ENCODE results near the gene DACH1. TPM values are rescaled to one million over a fixed set of nuclear protein-coding genes. Genes with fewer than 3 reads are reported as not detected.

Gene DACH1
- total RNA-seq, 2 experiments from 2014 or later = 0.71 to 0.89 TPM

DNA sequence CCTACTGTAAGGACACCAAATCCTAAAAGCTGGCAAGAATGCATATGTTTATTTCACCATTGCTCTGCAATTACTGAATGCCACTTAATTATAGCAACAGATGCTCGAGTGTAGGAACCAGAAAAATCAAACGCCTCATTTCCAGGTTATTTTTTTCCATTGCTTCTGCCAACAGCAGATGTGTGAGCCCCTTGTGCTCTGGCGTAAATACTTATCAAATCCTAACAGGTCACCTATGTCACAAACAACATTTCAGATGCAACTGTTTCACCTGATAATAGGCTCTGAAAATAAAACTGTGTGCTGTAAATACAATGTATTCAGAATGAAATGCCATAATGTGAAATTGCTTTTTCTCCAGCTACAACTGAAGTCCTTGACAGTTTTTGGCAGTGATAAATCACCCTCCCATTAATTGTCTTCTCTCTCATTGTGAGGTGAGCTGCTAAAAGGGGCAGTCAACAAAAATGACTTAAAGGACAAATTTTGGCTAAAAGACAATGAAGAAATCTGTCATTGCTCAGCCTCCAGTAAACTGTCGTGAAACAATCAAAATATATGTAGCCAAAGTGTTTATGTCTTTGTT, 344.0 kb downstream of the DACH1 start:
- Histone ChIP-seq H3K36me3 (ENCODE audit: insufficient read depth, low read length) (no peaks in the 10 kb centered on the region), H3K4me1 (ENCODE audit: insufficient read depth, low read length) (no peaks in the 10 kb centered on the region), H3K27ac (ENCODE audit: low read depth in 1 of 2, low read length in 2 of 2) (no peak overlapping the region), H3K27me3 (ENCODE audit: control insufficient read depth in 1 of 2, insufficient read depth in 2 of 2, low read length in 2 of 2) (no peaks in the 10 kb centered on the region), H3K4me3 (ENCODE audit: low read length) (no peak overlapping the region), H3K9me3 (ENCODE audit: control insufficient read depth in 1 of 2, insufficient read depth in 1 of 2, low read length in 2 of 2) (no peaks in the 10 kb centered on the region)
- ATAC-seq (ENCODE audit: poor library complexity) (no peak), DNase-seq (no peak)
- Mint-ChIP-seq H3K4me1 (ENCODE audit: low read depth) (no peaks in the 10 kb centered on the region), H3K9me3 (peaks cover 2% of the 10 kb centered on the region), H3K36me3 (ENCODE audit: low read depth) (no peaks in the 10 kb centered on the region), H3K27me3 (no peaks in the 10 kb centered on the region), H3K4me3 (no peak overlapping the region), H3K27ac (no peak overlapping the region)
- TF ChIP-seq, protein P1, sequence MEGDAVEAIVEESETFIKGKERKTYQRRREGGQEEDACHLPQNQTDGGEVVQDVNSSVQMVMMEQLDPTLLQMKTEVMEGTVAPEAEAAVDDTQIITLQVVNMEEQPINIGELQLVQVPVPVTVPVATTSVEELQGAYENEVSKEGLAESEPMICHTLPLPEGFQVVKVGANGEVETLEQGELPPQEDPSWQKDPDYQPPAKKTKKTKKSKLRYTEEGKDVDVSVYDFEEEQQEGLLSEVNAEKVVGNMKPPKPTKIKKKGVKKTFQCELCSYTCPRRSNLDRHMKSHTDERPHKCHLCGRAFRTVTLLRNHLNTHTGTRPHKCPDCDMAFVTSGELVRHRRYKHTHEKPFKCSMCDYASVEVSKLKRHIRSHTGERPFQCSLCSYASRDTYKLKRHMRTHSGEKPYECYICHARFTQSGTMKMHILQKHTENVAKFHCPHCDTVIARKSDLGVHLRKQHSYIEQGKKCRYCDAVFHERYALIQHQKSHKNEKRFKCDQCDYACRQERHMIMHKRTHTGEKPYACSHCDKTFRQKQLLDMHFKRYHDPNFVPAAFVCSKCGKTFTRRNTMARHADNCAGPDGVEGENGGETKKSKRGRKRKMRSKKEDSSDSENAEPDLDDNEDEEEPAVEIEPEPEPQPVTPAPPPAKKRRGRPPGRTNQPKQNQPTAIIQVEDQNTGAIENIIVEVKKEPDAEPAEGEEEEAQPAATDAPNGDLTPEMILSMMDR (IDR thresholded peaks at IDR 0.05) = no peak
- ChIA-PET POLR2A (no interaction called here), CTCF (no interaction called here)
- intact Hi-C loops (cut with DNase I, micrococcal nuclease) = no loop called here

DNA sequence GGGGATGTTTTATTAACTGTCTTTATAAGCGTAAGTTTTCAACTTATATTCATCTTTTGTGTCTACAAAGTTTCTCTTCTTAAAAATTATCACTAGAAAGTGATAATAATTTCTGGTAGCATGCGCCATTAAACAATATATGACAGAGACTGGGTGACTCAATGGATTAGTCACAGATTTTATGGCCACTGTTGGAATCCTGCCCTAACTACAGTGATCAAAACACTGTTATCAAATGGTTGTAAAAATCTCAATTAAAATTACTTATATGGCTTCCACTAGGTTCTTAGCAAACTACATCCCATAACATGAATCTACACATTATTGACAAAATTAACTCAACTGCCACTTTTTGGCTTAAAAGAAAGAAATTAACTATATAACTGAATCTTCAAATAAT, 350.0 kb downstream of the DACH1 start:
- H3K27me3 ChIP-seq (ENCODE audit: control insufficient read depth in 1 of 2, insufficient read depth in 2 of 2, low read length in 2 of 2) = no peaks in the 10 kb centered on the region
- DNase-seq = no peak
- H3K4me3 ChIP-seq (ENCODE audit: low read length) = no peak overlapping the region
- H3K4me3 Mint-ChIP-seq = no peak overlapping the region
- TF ChIP-seq, protein P1 (IDR thresholded peaks at IDR 0.05) = no peak
- ATAC-seq (ENCODE audit: poor library complexity) = no peak
- H3K27ac ChIP-seq (ENCODE audit: low read depth in 1 of 2, low read length in 2 of 2) = no peak overlapping the region
- H3K36me3 Mint-ChIP-seq (ENCODE audit: low read depth) = no peaks in the 10 kb centered on the region
- intact Hi-C loops (cut with DNase I, micrococcal nuclease) = no loop called here
- H3K4me1 ChIP-seq (ENCODE audit: insufficient read depth, low read length) = no peaks in the 10 kb centered on the region
- ChIA-PET POLR2A (no interaction called here), CTCF (no interaction called here)
- no peaks in the 10 kb centered on the region for H3K4me1 Mint-ChIP-seq (ENCODE audit: low read depth)
- no peak overlapping the region for H3K27ac Mint-ChIP-seq
- H3K9me3 ChIP-seq (ENCODE audit: control insufficient read depth in 1 of 2, insufficient read depth in 1 of 2, low read length in 2 of 2) = no peaks in the 10 kb centered on the region
- no peaks in the 10 kb centered on the region for H3K9me3 Mint-ChIP-seq
- H3K27me3 Mint-ChIP-seq = no peaks in the 10 kb centered on the region
- no peaks in the 10 kb centered on the region for H3K36me3 ChIP-seq (ENCODE audit: insufficient read depth, low read length)

DNA sequence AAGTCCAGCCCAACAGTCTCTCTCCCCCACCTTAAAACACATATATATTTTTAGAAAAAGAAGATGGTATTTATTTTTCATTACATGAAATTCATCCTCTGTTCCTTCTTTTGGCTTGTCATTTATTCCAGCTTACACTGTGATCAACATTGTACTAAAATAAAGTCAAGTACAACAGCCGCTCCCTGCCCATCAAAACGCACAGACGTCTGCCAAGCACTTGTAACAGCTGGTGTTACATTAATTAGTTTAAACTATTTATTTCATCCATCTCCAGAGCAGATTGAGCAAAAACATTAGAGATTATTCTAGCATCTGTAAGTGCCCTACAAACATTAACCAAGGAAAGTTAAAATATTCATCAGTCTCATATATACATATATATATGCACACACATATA, 350.5 kb downstream of the DACH1 start:
- POLR2A ChIA-PET = no interaction called here

More for the DNA sequence above, 350.5 kb downstream of the DACH1 start:
- no peak for ATAC-seq (ENCODE audit: poor library complexity)
- TF ChIP-seq, protein P1 (IDR thresholded peaks at IDR 0.05) = no peak
- no peaks in the 10 kb centered on the region for H3K4me1 Mint-ChIP-seq (ENCODE audit: low read depth)
- no peak for DNase-seq
- H3K4me3 Mint-ChIP-seq = no peak overlapping the region
- H3K27me3 ChIP-seq (ENCODE audit: control insufficient read depth in 1 of 2, insufficient read depth in 2 of 2, low read length in 2 of 2) = no peaks in the 10 kb centered on the region
- H3K27me3 Mint-ChIP-seq = no peaks in the 10 kb centered on the region
- H3K9me3 Mint-ChIP-seq = no peaks in the 10 kb centered on the region
- no peaks in the 10 kb centered on the region for H3K36me3 Mint-ChIP-seq (ENCODE audit: low read depth)
- no peak overlapping the region for H3K27ac ChIP-seq (ENCODE audit: low read depth in 1 of 2, low read length in 2 of 2)
- no peaks in the 10 kb centered on the region for H3K9me3 ChIP-seq (ENCODE audit: control insufficient read depth in 1 of 2, insufficient read depth in 1 of 2, low read length in 2 of 2)
- intact Hi-C loops (cut with DNase I, micrococcal nuclease) = no loop called here
- no peak overlapping the region for H3K4me3 ChIP-seq (ENCODE audit: low read length)
- no peaks in the 10 kb centered on the region for H3K4me1 ChIP-seq (ENCODE audit: insufficient read depth, low read length)
- no peaks in the 10 kb centered on the region for H3K36me3 ChIP-seq (ENCODE audit: insufficient read depth, low read length)
- H3K27ac Mint-ChIP-seq = no peak overlapping the region
- CTCF ChIA-PET = no interaction called here

Data from CD4-positive, alpha-beta T cell (primary cell).